Kasumi-1 (cell line): Measurements from ENCODE around the gene AKAP13.

Source experiments
- DNase-seq, 2 experiments: peaks; one replicate each; lab custom pipeline; 2025; lab: John Stamatoyannopoulos, UW

Gene AKAP13

GRCh38 chr15:85702321-85703101 lies 322.1 kb downstream of the AKAP13 start:
- peak; percentile 38 to 40 for DNase-seq

GRCh38 chr15:85704066-85704465 lies 323.7 kb downstream of the AKAP13 start:
- no peak for DNase-seq

DNA sequence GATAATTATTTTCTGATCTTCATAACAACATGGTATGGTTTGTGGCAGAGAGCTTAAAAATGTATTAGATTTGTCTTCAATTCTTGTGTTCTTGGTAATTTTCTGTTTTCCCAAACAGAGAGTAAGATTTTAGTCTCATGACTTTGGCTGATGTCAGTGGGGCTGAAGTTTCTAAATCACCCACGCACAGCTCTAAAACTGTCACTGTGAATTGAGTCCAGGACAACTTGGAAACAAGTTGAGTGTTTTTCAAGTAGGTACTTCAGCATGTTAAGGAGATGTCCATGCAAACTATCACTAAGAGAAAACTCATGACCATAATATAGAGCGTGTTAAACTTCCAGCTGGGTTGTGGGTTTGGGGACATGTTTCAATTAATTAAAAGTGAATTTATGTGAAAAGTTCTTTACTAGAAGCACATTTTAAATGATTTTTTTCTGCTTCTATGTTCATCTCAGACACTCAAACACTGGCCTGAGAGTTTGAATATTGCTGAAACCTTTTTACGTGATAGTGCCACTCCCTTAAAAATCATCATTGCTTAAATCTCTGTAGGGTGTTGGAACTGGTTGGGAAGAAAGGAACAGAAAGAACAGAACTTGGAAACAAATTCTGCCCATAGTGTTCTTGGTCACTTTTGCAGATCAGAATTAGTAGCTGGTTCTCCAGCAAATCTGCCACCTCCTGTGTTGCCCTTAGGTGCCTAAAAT lies 324.5 kb downstream of the AKAP13 start:
- DNase-seq, result no peak

DNA sequence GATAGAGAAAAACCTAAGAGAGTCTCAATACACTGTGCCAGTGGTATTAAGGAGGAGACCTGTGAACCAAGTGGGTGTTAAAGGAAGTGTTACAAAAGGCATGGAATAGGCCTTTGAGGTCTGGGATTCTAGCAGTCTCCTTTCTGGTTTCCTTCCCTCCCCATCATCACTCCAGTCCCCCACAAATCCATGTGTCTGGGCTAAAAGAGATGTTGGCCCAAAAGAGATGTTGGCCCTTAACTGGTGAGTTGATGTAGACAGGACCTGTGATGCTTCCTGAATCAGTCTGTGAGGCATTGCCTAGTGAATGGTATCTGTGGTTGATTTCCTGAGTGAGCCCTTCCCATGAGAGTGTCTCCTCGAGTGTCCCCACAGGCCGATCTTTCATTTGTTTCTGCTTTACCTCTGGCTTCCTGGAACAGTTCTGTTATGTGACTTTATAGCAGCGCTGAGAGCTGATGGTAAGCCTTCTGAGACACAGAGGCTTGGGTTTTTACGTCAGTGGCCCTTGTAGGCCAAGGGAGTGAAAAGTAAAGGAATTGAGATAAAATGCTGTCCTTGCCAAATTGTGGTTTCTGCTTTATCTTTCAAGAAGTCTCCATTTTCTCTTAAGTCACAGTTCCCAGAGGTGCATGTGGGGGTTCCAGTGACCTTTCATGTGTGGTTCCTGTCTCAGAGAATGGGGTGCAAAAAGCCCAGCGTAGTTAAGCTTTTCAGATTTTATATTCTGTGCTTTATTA lies 326.5 kb downstream of the AKAP13 start:
- DNase-seq, result peak; percentile 45 to 54

GRCh38 chr15:85707519-85708338 lies 327.3 kb downstream of the AKAP13 start:
- DNase-seq, result no peak

DNA sequence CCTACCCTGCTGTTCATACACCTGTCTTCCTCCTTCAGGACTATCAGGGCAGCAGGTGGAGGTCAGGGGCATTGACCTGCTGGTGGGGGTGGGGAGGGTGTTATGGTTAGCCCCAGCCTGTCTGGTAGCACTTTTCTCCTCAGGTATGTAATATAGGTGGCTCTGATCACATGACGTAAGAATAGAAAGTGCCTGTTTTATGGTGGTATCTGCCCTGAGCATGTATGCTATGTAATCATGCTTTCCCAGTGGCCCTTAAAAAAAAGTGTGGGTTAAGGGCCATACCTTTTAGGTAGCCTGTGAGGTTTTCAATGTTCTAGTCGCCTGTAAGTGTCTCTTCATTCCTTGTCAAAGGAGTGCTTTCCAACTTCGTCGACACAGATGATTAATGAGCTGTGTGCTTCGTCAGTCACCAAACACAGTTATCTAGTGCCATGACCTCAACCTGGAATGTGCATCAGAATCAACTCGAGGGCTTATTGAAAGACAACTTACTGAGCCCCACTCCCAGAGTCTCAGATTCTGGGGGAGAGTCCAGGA lies 328.1 kb downstream of the AKAP13 start:
- DNase-seq, result no peak

GRCh38 chr15:85709250-85709649 lies 328.8 kb downstream of the AKAP13 start:
- DNase-seq, result no peak

GRCh38 chr15:85710340-85710842 lies 330.0 kb downstream of the AKAP13 start:
- no peak for DNase-seq

- DNase-seq, result no peak
Measured at GRCh38 chr15:85711580-85712192, 331.3 kb downstream of the AKAP13 start.

DNA sequence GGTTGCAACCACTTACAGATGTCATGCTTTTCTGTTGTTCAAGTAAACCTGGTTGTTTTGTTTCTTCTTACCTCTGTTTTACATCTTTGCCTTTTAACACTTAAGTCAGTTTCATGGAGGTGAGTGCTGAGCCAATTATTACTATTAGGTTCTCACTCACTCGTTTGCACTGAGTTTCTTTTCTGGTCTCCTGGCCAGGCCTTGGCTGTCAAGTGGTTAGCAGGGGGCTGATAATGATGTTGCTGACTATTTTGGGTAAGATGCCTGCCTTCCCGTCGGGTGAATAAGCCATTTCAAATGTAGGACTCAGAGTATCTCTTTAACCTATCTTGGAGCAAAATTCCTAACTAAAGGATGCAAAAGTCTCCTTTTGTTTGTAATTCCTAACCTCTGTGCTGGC lies 335.9 kb downstream of the AKAP13 start:
- no peak for DNase-seq

DNA sequence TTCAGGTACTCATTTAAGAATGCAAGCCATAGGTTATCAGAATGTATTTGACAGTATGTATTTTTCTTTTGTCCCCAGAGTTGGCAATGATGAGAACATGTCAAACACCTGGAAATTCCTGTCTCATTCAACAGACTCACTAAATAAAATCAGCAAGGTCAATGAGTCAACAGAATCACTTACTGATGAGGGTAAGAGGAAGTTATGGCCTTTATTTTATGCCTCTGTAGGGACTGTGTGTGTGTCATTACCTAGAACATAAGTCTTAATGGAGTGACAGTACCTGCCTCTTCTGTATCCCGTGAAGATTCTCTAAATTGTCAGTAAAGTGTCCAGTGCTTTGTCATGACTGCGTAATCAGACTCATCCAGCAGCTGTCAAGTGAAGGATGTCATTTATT lies 336.8 kb downstream of the AKAP13 start:
- no peak for DNase-seq

DNA sequence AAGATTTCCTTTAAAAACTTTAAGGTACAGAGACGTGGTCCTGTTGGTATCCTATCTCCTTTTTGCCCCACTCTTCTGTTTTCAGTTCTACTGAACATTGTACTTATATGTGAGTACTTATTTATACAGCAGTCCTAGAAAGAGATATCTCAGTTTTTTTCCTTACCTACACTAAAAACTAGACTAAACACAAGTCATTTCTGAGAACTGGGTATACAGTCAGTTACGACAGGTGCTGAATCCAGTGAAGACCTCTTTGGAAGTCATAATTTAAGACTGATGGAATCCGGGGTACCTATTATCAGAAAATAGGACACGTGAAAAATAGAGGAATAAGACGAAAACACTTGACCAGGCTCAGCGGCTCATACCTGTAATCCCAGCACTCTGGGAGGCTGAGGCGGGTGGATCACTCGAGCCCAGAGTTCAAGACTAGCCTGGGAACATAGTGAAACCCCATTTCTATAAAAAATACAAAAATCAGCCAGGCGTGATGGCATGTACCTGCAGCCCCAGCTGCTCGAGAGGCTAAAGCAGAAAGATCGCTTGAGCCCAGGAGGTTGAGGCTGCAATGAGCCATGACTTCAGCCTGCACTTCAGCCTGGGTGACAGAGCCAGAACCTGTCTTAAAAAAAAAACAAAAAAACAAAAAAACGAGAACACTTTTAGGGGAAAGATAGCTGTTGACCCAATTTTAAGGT lies 338.0 kb downstream of the AKAP13 start:
- no peak for DNase-seq

GRCh38 chr15:85718981-85719380 lies 338.6 kb downstream of the AKAP13 start:
- DNase-seq, result no peak

DNA sequence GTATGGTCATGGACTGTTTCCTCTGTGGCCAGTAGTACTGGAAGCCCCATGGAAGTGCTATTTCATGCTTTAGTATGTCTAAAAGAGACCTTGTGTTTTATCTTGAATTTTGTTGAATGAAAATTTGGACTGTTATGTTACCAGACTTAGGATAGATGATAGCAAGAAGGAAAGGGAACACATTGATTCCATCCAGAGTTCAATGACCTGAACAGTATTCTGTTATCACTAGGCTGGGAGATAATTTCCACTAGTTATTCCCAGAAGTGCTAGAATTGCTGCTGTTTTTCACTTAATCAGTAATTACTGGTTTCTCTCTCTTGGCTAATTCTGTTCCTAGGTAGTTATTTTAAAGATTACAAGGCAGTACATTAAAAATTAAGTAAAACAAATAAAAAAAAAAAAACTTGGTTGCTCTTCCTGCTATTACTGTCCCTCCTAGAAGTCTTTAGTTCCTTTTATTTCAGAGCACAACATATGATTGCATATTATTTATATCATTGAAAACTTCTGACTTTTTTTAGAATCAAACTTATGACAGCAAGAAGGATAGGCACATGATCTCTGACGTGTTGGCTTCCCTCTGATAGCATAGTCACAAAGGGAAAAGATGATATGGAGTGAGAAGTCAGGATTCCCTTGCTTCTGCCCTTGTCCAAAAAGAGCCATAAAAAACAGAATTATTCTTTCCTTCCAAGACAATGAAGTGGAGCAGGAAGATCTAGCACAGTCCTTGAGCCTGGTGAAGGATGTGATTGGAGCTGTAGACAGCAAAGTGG lies 342.2 kb downstream of the AKAP13 start:
- DNase-seq, result no peak

DNA sequence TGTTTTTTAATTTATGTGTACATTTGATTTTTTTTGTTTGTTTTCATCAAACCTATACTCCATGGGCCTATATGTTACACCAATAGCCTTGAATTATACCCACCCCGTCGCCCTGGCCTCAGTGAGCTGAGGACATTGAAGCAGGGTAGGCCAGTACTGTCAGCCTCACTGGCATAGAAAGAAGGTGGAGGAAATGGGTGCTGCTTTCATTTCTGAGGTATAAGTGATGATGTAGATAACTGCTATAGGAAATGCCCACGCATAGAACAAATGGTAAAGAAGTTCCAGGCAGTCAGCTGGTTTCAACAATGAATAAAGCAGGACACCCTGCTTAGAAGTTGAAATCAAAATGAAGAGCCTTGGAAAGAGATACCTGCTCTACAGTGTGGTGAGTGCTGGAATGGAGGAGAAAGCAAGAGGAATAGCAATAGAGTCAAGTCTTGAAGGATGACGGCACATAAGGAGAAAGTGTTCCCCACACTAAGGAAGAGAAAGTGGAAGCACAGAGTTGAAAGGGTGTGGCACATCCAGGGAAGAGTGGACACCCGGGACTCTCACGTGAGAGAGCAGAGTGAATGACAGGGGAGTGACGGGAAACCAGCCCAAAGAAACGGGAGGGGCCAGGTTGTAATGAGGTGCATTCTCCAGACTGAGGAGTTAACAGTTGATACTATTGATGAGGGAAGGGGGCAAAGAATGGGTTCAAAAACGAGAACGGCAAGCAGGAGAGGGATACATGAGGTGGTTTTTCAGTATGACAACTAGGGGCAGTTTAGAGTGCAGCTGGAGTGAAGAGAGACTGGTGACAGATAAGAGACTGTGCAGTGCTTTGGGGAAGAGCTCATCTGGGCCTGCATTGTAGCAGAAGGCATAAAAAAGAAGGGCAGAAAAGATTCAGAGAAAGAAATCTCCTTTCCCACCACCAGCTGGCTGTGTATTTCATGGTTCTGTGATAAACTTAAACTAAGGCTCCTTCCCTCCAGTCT lies 343.9 kb downstream of the AKAP13 start:
- DNase-seq, result no peak

GRCh38 chr15:85725019-85725418 lies 344.6 kb downstream of the AKAP13 start:
- DNase-seq, result no peak

- no peak for DNase-seq
Measured at GRCh38 chr15:85725564-85725963, 345.2 kb downstream of the AKAP13 start.

DNA sequence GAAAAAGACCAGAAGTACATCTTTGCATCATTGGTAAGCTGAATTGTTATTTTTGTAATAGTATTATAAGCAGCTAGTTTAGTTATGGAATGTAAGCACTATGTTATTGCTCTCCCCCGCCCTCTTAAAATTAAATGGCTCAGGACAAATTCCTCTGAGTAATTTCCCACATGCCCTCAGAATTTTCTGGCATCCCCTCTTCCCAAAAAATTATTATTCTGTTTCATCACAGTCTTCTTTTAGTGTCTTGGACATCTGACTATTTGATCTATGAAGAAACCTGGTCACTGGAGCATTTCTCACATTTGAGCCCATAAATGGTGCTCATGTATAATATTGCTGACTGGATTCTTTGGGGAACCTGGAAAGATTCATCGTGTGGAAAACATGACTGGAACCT lies 346.1 kb downstream of the AKAP13 start:
- no peak for DNase-seq
